Dendritic cell treated with granulocyte-macrophage colony-stimulating factor and Interleukin-4, amounts not matched to agents 40 ng/mL and 50 ng/mL, for 4 days (primary cell): ENCODE data around the gene ARMC3.
"Not testable (repeated sequence)": the region's sequence is repeated elsewhere in the genome, so short reads cannot be mapped to it uniquely, and the experiment has no call there.

Source experiments
- H3K27ac Mint-ChIP-seq: one replicate; pipeline ENCODE4 v1.8.0; 2022; ENCODE audit warnings: mild to moderate bottlenecking, mixed read lengths
- H3K27me3 Mint-ChIP-seq: one replicate; pipeline ENCODE4 v1.8.0; 2022; ENCODE audit warnings: mild to moderate bottlenecking, mixed read lengths
- H3K36me3 Mint-ChIP-seq: one replicate; pipeline ENCODE4 v1.8.0; 2022; ENCODE audit warnings: low read depth, mixed read lengths
- H3K4me1 Mint-ChIP-seq: one replicate; pipeline ENCODE4 v1.8.0; 2022; ENCODE audit warnings: low read depth, mixed read lengths
- H3K4me3 Mint-ChIP-seq: one replicate; pipeline ENCODE4 v1.8.0; 2022; ENCODE audit warnings: mild to moderate bottlenecking, moderate library complexity, mixed read lengths
- H3K9me3 Mint-ChIP-seq: one replicate; pipeline ENCODE4 v1.8.0; 2022; ENCODE audit warnings: mixed read lengths
- intact Hi-C: fragments of 100-400 bp; cut with micrococcal nuclease; formaldehyde crosslinking; loops from one replicate; pipeline ENCODE4 v1.15.0; 2022

Gene ARMC3

DNA sequence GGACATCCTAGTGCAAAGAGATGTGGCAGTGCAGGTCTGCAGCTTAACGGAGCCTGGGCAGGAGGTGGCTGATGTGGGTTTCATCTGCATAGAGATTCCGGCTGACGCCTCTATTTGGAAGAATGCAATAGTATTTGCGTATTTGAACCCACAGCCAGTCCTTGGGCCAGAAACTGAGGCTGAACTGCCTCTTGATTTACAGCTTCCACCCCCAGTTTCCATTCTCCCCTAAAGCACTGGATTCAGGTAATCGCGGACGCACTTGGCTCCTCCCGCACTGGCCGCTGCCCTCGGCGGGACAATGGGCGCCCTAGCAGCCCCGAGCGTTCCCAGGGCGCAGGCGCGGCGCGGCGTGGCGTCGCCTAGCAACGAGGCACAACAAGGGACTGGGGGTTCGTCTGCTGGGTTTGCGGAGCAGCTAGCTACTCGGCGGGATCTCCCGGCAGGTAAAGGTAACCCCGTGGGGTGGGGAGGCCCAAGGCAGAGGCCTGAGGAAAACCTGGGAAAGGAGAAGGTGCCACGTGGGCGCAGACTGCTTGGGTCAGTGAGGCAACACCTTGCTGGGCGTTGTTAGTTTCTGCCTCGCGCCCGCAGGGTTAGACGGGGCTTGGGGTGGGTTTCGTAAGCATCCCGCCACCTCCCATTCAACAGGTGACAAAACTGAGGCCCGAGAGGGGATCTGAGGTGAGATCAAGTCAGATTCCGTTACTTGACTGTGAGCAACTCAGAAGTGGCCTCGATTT is at the start of gene ARMC3:
TSS of gene ARMC3 (plus strand) at position 393 of the 743 bp plus-strand sequence. CDS start 3,944 bp downstream, outside the sequence.
- Mint-ChIP-seq H3K4me1 (no peaks in the 10 kb centered on the region), H3K4me3 (no peak within 1 kb of the TSS), H3K36me3 (no peaks in the 10 kb centered on the region), H3K27ac (peak within 1 kb of the TSS; percentile 30), H3K9me3 (no peaks in the 10 kb centered on the region), H3K27me3 (peaks cover 4% of the 10 kb centered on the region)
- intact Hi-C loops: no loop called here

DNA sequence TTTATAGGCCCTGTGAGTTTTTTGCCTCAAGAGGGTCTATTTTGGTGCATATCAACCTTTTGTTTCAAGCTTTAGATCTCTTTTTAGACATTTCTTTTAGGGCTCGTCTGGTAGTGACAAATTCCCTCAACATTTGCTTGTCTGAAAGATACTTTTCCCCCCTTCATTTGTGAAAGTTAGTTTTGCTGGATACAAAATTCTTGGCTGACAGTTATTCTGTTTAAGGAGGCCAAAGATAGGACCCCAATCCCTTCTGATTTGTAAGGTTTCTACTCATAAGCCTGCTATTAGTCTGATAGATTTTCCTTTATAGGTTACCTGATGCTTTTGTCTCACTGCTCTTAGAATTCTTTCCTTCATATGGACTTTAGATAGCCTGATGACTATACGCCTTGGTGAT is 36.1 kb upstream of the ARMC3 start:
- intact Hi-C loops: no loop called here
- Mint-ChIP-seq H3K4me3 (no peak overlapping the region), H3K27ac (no peak overlapping the region), H3K36me3 (peaks cover 14% of the 10 kb centered on the region), H3K4me1 (peaks cover 36% of the 10 kb centered on the region), H3K27me3 (peaks cover 4% of the 10 kb centered on the region), H3K9me3 (peaks cover 46% of the 10 kb centered on the region)

GRCh38 chr10:22893781-22894180 is 34.1 kb upstream of the ARMC3 start:
- H3K4me1 Mint-ChIP-seq: peaks cover 43% of the 10 kb centered on the region
- peaks cover 14% of the 10 kb centered on the region for H3K36me3 Mint-ChIP-seq
- intact Hi-C loops: no loop called here
- H3K27me3 Mint-ChIP-seq: no peaks in the 10 kb centered on the region
- no peak overlapping the region for H3K4me3 Mint-ChIP-seq
- peaks cover 26% of the 10 kb centered on the region for H3K9me3 Mint-ChIP-seq
- peak overlapping the region; percentile 95 for H3K27ac Mint-ChIP-seq

- intact Hi-C loops: no loop called here
- Mint-ChIP-seq H3K27ac (peak overlapping the region; percentile 95), H3K36me3 (peaks cover 14% of the 10 kb centered on the region), H3K4me3 (peak overlapping the region; percentile 55), H3K4me1 (peaks cover 43% of the 10 kb centered on the region), H3K9me3 (peaks cover 30% of the 10 kb centered on the region), H3K27me3 (no peaks in the 10 kb centered on the region)
Measured at GRCh38 chr10:22894714-22895113, 33.1 kb upstream of the ARMC3 start.

DNA sequence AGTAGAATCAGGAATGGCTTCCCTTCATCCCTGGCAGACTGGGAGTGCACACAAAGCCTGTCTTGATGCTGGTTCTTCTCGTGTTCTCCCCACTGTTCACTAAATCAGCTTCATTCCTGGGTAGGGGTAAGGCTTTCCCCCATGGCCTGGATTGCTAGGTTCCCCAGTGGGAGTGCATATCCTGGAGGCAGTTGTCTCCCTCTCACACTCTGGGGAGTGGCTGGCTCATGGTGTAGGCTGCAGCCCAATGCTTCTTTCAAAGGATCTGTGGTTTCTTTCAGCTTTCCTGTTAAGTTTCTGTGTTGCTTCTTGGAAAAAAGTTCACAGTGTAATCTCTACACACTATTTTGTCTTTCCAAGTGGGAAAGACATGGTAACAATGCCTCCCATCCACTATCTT is 32.6 kb upstream of the ARMC3 start:
- peak overlapping the region; percentile 95 for H3K27ac Mint-ChIP-seq
- H3K4me1 Mint-ChIP-seq: peaks cover 43% of the 10 kb centered on the region
- intact Hi-C loops: no loop called here
- H3K27me3 Mint-ChIP-seq: no peaks in the 10 kb centered on the region
- peaks cover 14% of the 10 kb centered on the region for H3K36me3 Mint-ChIP-seq
- H3K9me3 Mint-ChIP-seq: peaks cover 35% of the 10 kb centered on the region
- H3K4me3 Mint-ChIP-seq: peak overlapping the region; percentile 55

GRCh38 chr10:22897371-22897770 is 30.5 kb upstream of the ARMC3 start:
- H3K36me3 Mint-ChIP-seq: peaks cover 7% of the 10 kb centered on the region
- peaks cover 43% of the 10 kb centered on the region for H3K4me1 Mint-ChIP-seq
- peaks cover 33% of the 10 kb centered on the region for H3K9me3 Mint-ChIP-seq
- peak overlapping the region; percentile 48 for H3K27ac Mint-ChIP-seq
- no peak overlapping the region for H3K4me3 Mint-ChIP-seq
- intact Hi-C loops: no loop called here
- H3K27me3 Mint-ChIP-seq: no peaks in the 10 kb centered on the region

DNA sequence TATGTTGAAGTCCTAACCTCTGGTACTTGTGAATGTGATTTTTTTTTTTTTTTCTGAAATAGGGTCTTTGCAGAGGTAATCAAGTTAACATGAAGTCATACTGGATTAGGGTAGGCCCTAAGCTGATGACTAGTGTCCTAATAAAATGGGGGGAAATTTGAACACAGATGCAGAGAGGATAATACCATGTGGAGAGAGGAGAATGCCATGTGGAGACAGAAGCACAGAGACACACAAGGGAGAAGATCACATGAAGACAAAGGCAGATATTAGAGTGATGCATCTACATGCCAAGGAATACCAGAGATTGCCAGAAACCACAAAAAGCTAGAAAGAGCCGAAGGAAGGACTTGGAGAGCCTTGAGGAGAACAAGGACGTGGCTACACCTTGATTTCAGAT is 28.5 kb upstream of the ARMC3 start:
- Mint-ChIP-seq H3K27me3 (no peaks in the 10 kb centered on the region), H3K36me3 (no peaks in the 10 kb centered on the region), H3K4me1 (peaks cover 25% of the 10 kb centered on the region), H3K4me3 (no peak overlapping the region), H3K9me3 (peaks cover 38% of the 10 kb centered on the region), H3K27ac (no peak overlapping the region)
- intact Hi-C loops: no loop called here

DNA sequence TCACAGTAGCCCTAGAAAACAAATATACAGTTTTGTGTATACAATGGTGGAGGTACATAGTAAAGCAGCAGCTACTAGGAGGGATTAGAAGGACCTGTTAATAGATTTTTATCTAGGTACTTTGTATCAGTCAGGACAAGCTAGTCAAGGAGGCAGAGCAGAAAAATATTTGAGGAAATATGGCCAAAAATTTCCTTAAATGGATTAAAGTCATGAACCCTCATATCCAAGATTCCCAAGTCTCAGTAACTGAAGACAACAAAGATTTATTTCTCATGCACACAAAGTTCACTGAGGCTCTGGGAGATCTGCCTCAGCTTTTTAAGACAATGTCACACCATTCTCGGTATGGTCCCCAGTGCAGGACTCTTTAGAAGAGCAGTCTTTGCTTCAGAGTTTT is 28.1 kb upstream of the ARMC3 start:
- Mint-ChIP-seq H3K27ac (no peak overlapping the region), H3K9me3 (peaks cover 38% of the 10 kb centered on the region), H3K4me1 (peaks cover 20% of the 10 kb centered on the region), H3K27me3 (no peaks in the 10 kb centered on the region), H3K4me3 (no peak overlapping the region), H3K36me3 (no peaks in the 10 kb centered on the region)
- intact Hi-C loops: no loop called here

DNA sequence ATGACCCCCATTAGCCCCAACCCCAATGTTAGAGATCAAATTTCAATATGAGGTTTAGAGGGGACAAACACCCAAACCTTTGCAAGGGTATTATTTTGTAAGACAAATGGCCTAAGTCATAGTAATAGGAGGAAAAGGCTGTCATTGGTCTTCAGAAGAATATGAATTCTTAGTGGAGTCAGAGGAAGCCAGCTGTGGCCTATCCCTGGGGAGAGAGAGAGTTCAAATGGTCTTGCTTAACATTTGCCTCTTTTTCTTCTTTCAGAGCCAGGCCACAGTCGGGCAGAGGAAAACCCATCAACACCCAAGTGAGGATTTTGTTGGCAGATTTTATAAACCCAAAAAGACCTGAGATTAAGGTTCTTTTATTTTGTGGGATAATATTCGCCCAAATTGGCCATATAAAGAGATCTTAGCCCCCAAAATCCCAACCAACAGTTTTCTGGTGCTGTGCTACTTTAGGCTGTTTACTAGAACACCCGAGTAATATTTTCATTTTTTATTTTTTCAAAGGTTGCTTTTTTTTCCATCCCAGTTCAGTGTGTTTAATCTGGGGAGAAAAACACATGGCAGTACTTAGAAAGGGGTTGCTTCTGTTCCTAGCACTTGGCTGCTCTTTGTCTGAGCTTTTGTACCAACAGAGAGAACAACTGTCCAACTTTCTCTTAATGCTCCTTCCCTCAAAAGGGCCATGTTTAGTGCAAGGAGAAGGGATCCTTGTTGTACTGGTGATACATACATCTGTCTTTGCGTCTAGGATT is 26.8 kb upstream of the ARMC3 start:
- Mint-ChIP-seq H3K36me3 (no peaks in the 10 kb centered on the region), H3K4me3 (no peak overlapping the region), H3K4me1 (peaks cover 10% of the 10 kb centered on the region), H3K9me3 (peaks cover 38% of the 10 kb centered on the region), H3K27me3 (peaks cover 2% of the 10 kb centered on the region), H3K27ac (no peak overlapping the region)
- intact Hi-C loops: no loop called here

- H3K9me3 Mint-ChIP-seq: peaks cover 38% of the 10 kb centered on the region
- H3K27ac Mint-ChIP-seq, H3K36me3 Mint-ChIP-seq, H3K27me3 Mint-ChIP-seq, H3K4me3 Mint-ChIP-seq, H3K4me1 Mint-ChIP-seq, intact Hi-C loops: not testable (repeated sequence)
Measured at GRCh38 chr10:22902147-22902546, 25.7 kb upstream of the ARMC3 start.

GRCh38 chr10:22903694-22904093 is 24.2 kb upstream of the ARMC3 start:
- peaks cover 2% of the 10 kb centered on the region for H3K27me3 Mint-ChIP-seq
- peaks cover 54% of the 10 kb centered on the region for H3K9me3 Mint-ChIP-seq
- no peak overlapping the region for H3K4me3 Mint-ChIP-seq
- no peak overlapping the region for H3K27ac Mint-ChIP-seq
- no peaks in the 10 kb centered on the region for H3K4me1 Mint-ChIP-seq
- no peaks in the 10 kb centered on the region for H3K36me3 Mint-ChIP-seq
- intact Hi-C loops: no loop called here

GRCh38 chr10:22906767-22907166 is 21.1 kb upstream of the ARMC3 start:
- Mint-ChIP-seq H3K9me3 (peaks cover 55% of the 10 kb centered on the region), H3K27ac (no peak overlapping the region), H3K4me3 (no peak overlapping the region), H3K4me1 (no peaks in the 10 kb centered on the region), H3K27me3 (peaks cover 2% of the 10 kb centered on the region), H3K36me3 (no peaks in the 10 kb centered on the region)
- intact Hi-C loops: no loop called here

GRCh38 chr10:22908837-22909236 is 19.0 kb upstream of the ARMC3 start:
- Mint-ChIP-seq H3K27me3 (peaks cover 2% of the 10 kb centered on the region), H3K4me3 (no peak overlapping the region), H3K9me3 (peaks cover 37% of the 10 kb centered on the region), H3K4me1 (no peaks in the 10 kb centered on the region), H3K27ac (no peak overlapping the region), H3K36me3 (no peaks in the 10 kb centered on the region)
- intact Hi-C loops: no loop called here

DNA sequence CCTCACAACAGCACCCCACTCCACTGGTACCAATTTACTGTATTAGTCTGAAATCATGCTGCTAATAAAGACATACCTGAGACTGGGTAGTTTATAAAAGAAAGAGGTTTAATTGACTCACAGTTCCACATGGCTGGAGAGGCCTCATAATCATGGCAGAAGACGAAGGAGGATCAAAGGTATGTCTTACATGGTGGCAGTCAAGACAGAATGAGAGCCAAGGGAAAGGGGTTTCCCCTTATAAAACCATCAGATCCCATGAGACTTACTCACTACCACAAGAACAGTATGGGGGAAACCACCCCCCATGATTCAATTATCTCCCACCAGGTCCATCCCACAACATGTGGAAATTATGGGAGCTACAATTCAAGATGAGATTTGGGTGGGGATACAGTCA is 18.2 kb upstream of the ARMC3 start:
- H3K4me3 Mint-ChIP-seq, H3K4me1 Mint-ChIP-seq, H3K27ac Mint-ChIP-seq, H3K36me3 Mint-ChIP-seq, intact Hi-C loops, H3K27me3 Mint-ChIP-seq: not testable (repeated sequence)
- H3K9me3 Mint-ChIP-seq: peaks cover 37% of the 10 kb centered on the region
